DOHH2 (cell line): Measurements from ENCODE around the gene ARID3A.

Source experiments
- H3F3A ChIP-seq: fragments of 200-600 bp; sonication (generic), shearing (Covaris generic); 2 replicates; pipeline ENCODE4 v1.6.0; 2016; ENCODE audit warnings: antibody characterized with exemption, mild to moderate bottlenecking; ENCODE audit not compliant: control insufficient read depth, insufficient read depth
- H3K27ac ChIP-seq: fragments of 200-600 bp; sonication (generic); 2 replicates; pipeline ENCODE4 v1.5.1; 2014; ENCODE audit warnings: low read depth, mild to moderate bottlenecking, low read length, moderate library complexity
- H3K27me3 ChIP-seq: fragments of 200-600 bp; sonication (generic); 2 replicates; pipeline ENCODE4 v1.6.1; 2014; ENCODE audit warnings: mild to moderate bottlenecking, low read length, mixed read lengths; ENCODE audit not compliant: control insufficient read depth
- H3K36me3 ChIP-seq: fragments of 200-600 bp; sonication (generic); 2 replicates; pipeline ENCODE4 v1.6.1; 2014; ENCODE audit warnings: mild to moderate bottlenecking, low read length, moderate library complexity, mixed read lengths; ENCODE audit not compliant: control insufficient read depth
- H3K4me1 ChIP-seq: fragments of 200-600 bp; sonication (generic); 2 replicates; pipeline ENCODE4 v1.6.1; 2014; ENCODE audit warnings: mild to moderate bottlenecking, low read length, mixed read lengths; ENCODE audit not compliant: control insufficient read depth
- H3K4me2 ChIP-seq: fragments of 200-600 bp; sonication (generic); 2 replicates; pipeline ENCODE4 v1.6.0; 2014; ENCODE audit warnings: mild to moderate bottlenecking, low read length, moderate library complexity
- H3K4me3 ChIP-seq: fragments of 200-600 bp; sonication (generic); 2 replicates; pipeline ENCODE4 v1.5.1; 2014; ENCODE audit warnings: mild to moderate bottlenecking, low read length, mixed read lengths
- H3K79me2 ChIP-seq: fragments of 200-600 bp; sonication (generic); 2 replicates; pipeline ENCODE4 v1.6.1; 2014; ENCODE audit warnings: mild to moderate bottlenecking, low read length, mixed read lengths; ENCODE audit not compliant: control insufficient read depth
- H3K9me2 ChIP-seq: fragments of 200-600 bp; sonication (generic); replicated peaks from 2 replicates; pipeline ENCODE4 v1.6.1; 2014; ENCODE audit warnings: mild to moderate bottlenecking, low read length, mixed read lengths; ENCODE audit not compliant: control insufficient read depth
- H3K9me3 ChIP-seq: fragments of 200-600 bp; sonication (generic); 2 replicates; pipeline ENCODE4 v1.6.1; 2014; ENCODE audit warnings: antibody characterized with exemption, low read length, mixed read lengths; ENCODE audit not compliant: control insufficient read depth, insufficient read depth
- H4K20me1 ChIP-seq: fragments of 200-600 bp; sonication (generic); 2 replicates; pipeline ENCODE4 v1.6.0; 2014; ENCODE audit warnings: low read depth, mild to moderate bottlenecking, antibody characterized with exemption, low read length, moderate library complexity; ENCODE audit not compliant: control insufficient read depth, insufficient read depth
- EZH2phosphoT487 ChIP-seq: fragments of 200-600 bp; sonication (generic); IDR thresholded peaks from 2 replicates; pipeline ENCODE4 v1.6.1; 2017; ENCODE audit warnings: borderline replicate concordance, mild to moderate bottlenecking, antibody characterized with exemption, low read length, moderate library complexity, mixed read lengths
- TF ChIP-seq, protein P1 (sequence below): fragments of 200-600 bp; sonication (generic); IDR thresholded peaks from one replicate; pipeline ENCODE4 v1.5.1; 2014; ENCODE audit warnings: antibody characterized with exemption, mild to moderate bottlenecking, low read depth, low read length; ENCODE audit not compliant: poor library complexity, severe bottlenecking

The ARID3A gene

DNA sequence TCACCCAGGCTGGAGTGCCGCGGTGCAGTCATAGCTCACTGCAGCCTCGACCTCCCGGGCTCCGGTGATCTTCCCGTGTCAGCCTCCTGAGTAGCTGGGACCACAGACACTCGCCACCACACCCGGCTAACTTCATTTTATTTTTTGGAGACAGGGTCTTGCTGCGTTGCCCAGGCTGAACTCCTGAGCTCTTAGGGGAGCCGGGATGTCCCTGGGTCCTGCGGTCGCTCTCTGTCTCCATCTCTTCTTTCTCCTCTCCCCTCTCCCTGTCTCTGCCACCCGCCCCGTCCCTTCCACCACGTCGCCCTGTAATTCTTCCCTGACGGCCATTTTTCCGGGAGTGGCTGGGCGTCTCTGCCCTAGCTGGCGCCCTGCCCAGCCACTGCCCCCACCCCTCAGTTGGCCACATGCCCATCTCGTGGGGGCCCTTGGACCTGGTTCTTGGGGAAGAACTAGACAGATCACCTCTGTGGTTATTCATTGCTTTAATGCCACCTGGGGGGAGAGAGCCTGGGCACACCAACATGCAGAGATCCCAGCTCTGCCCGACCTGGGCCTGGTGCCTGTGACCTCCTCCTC lies 18.9 kb downstream of the ARID3A start:
- Histone ChIP-seq H3K9me3 (no peaks in the 10 kb centered on the region), H3K4me2 (no peak overlapping the region), H3K4me3 (no peak overlapping the region), H3K27me3 (peaks cover 42% of the 10 kb centered on the region), H3F3A (no peaks in the 10 kb centered on the region), H3K27ac (no peak overlapping the region), H3K36me3 (no peaks in the 10 kb centered on the region), H3K4me1 (peaks cover 31% of the 10 kb centered on the region), H3K9me2 (no peaks in the 10 kb centered on the region), H3K79me2 (no peaks in the 10 kb centered on the region), H4K20me1 (no peaks in the 10 kb centered on the region; the same call in 1 of the 2 replicates)
- TF ChIP-seq, protein P1, sequence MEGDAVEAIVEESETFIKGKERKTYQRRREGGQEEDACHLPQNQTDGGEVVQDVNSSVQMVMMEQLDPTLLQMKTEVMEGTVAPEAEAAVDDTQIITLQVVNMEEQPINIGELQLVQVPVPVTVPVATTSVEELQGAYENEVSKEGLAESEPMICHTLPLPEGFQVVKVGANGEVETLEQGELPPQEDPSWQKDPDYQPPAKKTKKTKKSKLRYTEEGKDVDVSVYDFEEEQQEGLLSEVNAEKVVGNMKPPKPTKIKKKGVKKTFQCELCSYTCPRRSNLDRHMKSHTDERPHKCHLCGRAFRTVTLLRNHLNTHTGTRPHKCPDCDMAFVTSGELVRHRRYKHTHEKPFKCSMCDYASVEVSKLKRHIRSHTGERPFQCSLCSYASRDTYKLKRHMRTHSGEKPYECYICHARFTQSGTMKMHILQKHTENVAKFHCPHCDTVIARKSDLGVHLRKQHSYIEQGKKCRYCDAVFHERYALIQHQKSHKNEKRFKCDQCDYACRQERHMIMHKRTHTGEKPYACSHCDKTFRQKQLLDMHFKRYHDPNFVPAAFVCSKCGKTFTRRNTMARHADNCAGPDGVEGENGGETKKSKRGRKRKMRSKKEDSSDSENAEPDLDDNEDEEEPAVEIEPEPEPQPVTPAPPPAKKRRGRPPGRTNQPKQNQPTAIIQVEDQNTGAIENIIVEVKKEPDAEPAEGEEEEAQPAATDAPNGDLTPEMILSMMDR, result no peak
- no peak for TF ChIP-seq EZH2phosphoT487

DNA sequence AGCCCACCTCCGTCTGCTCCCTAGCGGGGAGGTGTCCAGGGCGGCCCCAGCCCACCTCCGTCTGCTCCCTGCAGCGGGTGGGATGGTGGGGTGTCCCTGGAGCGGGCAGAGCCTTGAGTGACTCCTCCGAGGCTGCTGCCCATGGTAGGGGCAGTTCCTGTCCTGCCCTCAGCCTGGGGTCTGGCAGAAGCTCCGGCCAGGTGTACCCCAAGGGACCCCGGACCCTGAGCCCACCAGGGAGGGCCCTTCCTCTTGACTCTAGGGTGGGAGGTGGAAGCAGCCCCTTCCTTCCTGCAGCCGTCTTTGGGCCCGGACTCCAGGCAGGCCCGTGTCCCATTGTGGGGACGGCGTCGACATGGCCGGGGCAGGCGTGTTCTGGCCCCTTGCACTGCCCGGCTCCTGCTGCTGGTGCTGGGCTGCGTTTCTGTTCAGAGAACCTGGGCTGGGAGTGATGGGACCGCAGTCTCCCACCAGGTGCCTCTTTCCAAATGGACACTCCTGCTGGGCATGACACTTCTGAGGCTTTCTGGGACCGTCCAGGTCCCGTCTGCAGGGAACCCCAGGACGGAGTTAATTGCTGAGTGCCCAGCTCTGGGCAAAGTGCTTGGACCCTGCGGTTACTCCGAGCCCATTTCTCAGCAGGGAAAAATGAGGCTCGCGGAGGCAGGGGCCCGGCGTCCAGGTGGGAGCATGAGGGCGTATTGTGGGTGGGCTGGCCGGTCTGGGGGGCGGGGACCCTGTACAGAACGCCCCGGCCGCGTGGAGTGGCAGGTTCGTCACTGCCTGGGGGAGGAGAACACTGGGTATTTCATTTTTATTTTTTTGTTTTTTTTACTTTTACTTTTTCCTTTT lies 19.8 kb downstream of the ARID3A start:
- H3K27me3 ChIP-seq, result peaks cover 40% of the 10 kb centered on the region
- no peaks in the 10 kb centered on the region; the same call in 1 of the 2 replicates for H4K20me1 ChIP-seq
- H3K36me3 ChIP-seq, result no peaks in the 10 kb centered on the region
- TF ChIP-seq, protein P1, result no peak
- no peak for TF ChIP-seq EZH2phosphoT487
- peaks cover 32% of the 10 kb centered on the region for H3K4me1 ChIP-seq
- H3K4me3 ChIP-seq, result no peak overlapping the region
- H3K27ac ChIP-seq, result no peak overlapping the region
- no peak overlapping the region for H3K4me2 ChIP-seq
- H3K9me2 ChIP-seq, result no peaks in the 10 kb centered on the region
- no peaks in the 10 kb centered on the region for H3K9me3 ChIP-seq
- H3F3A ChIP-seq, result no peaks in the 10 kb centered on the region
- no peaks in the 10 kb centered on the region for H3K79me2 ChIP-seq

DNA sequence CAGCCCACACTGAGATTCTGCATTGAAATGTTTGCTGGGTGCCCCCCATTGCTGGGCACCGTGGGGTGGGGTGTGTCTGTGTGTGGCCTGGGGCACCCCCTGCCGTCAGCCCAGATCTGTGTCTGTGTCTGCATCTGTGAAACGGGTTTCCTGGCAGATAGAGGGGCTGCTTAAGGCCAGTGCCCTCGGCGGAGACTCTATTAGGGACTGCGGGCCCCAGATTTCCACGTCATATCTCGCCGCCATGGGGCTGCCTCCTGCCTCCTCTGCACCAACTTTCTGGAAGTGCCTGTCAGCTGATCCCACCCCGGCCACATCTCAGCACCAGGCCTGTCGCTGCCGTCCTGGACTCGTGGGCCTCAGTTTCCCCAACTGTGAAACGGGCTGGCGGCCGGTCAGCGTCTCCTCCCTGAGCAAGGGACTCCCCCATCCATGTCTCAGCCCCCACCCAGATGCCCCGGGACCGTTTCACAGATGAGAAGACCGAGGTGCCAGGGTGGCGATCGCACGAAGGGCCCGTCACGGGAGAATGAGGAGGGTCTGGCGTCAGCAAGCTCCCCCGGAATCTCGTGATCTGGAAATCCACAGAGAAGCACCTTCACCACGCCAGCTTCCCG lies 21.4 kb downstream of the ARID3A start:
- H3K27ac ChIP-seq, result peak overlapping the region; percentile 11; the same call in 1 of the 2 replicates
- peaks cover 42% of the 10 kb centered on the region for H3K27me3 ChIP-seq
- no peaks in the 10 kb centered on the region for H3K36me3 ChIP-seq
- peaks cover 41% of the 10 kb centered on the region for H3K4me1 ChIP-seq
- H3F3A ChIP-seq, result no peaks in the 10 kb centered on the region
- H3K9me3 ChIP-seq, result no peaks in the 10 kb centered on the region
- H4K20me1 ChIP-seq, result no peaks in the 10 kb centered on the region; the same call in 1 of the 2 replicates
- peak overlapping the region; percentile 64 for H3K4me2 ChIP-seq
- peak overlapping the region; percentile 52 for H3K4me3 ChIP-seq
- no peaks in the 10 kb centered on the region for H3K79me2 ChIP-seq
- H3K9me2 ChIP-seq, result no peaks in the 10 kb centered on the region
- no peak for TF ChIP-seq EZH2phosphoT487
- TF ChIP-seq, protein P1, result peak; percentile 16
